Measurements from ENCODE around the gene NOSIP.

Gene NOSIP

DNA sequence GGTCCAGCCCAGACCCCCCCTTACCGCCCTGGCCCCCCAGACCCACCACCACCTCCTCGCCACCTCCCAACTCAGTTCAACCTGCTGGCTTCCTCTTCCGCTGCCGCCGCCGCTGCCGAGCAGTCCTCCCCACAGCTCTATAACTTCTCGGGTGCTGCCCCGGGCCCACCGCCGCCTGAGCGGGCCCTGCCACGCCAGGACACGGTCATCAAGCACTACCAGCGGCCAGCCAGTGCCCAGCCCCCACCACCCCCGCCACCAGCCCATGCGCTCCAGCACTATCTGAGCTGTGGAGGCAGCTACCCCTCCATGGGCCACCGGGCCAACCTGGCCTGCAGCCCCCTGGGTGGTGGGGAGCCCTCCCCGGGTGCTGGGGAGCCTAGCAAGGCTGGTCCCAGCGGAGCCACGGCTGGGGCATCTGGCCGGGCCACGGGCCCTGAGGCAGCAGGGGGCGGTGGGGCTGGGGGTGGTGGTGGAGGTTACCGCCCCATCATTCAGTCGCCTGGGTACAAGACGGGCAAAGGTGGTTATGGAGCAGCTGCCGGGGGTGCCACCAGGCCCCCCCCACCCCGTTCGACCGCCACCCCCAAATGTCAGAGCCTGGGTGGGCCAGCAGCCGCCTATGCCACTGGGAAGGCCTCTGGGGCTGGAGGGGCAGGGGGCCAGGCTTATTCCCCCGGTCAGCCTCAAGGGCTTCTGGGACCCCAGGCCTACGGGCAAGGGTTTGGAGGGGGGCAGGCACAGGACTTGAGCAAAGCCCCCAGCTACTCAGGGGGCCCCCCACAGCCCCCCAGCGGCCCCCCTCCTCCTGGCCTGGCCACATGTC, 14.8 kb upstream of the NOSIP start:
- no peak for DNase-seq

- DNase-seq, result no peak
Measured at GRCh38 chr19:49594157-49594992, 14.0 kb upstream of the NOSIP start.

GRCh38 chr19:49593233-49594113, 13.1 kb upstream of the NOSIP start:
- peak; percentile 94 for DNase-seq

- peak; percentile 22 for DNase-seq
Measured at GRCh38 chr19:49592486-49593232, 12.3 kb upstream of the NOSIP start.

GRCh38 chr19:49591731-49592485, 11.6 kb upstream of the NOSIP start:
- DNase-seq, result peak; percentile 52

- DNase-seq, result peak; percentile 62
Measured at GRCh38 chr19:49590971-49591730, 10.8 kb upstream of the NOSIP start, which contains the start of gene PRR12. PRR12 (plus strand) TSS chr19:49591182; CDS start chr19:49591655, 473 bp downstream.

GRCh38 chr19:49590071-49590970, 10.0 kb upstream of the NOSIP start:
- DNase-seq, result peak; percentile 96

GRCh38 chr19:49589502-49589905, 9.1 kb upstream of the NOSIP start:
- DNase-seq, result no peak

- peak; percentile 66 for DNase-seq
Measured at GRCh38 chr19:49588365-49589122, 8.2 kb upstream of the NOSIP start.

GRCh38 chr19:49587227-49587626, 6.9 kb upstream of the NOSIP start:
- no peak for DNase-seq

DNA sequence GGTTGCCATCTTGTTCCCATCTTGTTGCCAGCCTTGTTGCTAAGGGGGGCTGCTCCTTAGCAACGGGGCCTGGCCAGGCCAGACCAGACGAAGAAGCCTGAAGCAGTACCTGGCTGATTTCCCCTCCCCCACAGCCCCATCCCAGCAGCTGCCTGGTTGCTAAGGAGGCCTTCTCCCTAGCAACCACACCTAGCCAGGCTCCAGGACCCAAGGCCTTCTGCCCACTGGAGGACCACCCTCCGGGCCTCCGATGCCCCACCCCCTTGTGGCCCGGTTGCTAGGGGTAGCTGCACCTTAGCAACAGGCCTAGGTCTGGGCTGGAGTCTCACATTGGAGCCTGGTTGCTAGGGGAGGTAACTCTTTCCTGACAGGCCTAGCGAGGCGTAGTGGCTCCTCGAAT, 4.7 kb upstream of the NOSIP start:
- DNase-seq, result no peak

- no peak for DNase-seq
Measured at GRCh38 chr19:49583239-49583638, 2.9 kb upstream of the NOSIP start.

DNA sequence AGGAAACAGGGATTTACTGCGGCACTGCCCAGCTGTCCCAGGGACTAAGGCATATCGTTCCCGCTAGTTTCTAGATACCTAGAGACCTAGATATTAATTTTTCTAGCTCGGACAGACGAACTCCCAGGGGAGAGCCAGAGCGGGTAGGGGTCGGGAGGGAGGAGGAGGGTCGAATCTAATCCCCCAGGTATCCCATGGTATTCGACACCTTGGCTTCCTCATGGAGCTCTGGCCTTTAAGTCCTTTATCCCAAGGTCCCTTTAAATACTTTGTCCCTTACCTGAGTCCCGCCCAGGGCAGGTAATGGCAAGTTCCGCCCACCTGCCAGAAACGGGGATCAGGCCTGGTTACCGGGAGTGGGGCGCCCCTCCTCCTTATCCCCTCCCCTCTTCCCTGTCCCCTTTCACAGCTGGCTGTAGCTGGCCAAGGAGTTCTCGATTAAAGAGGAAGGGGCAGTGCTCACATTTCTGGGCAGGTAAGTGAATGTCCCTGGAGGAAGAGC, 702 bp upstream of the NOSIP start, which contains the start of gene PRRG2:
Gene PRRG2, plus strand, starts transcription at position 310 of the 502 bp plus-strand sequence. CDS start 1,904 bp downstream, outside the sequence.
- DNase-seq, result no peak

DNA sequence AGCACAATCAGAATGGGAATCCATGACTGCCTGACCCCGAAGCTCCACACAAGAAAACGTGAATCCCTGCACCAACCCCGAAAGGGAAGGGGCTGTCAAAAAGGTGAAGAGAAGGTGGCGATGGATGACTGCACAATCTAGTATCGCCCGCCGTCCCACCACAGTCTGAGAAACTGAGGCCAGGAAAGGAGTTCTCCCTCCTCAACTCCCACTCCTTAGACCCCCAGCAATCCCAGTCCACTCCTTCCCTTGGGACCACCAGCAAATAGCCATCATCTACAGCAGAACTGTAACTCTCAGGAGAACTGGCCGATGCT, 451 bp downstream of the NOSIP start:
- no peak for DNase-seq

DNA sequence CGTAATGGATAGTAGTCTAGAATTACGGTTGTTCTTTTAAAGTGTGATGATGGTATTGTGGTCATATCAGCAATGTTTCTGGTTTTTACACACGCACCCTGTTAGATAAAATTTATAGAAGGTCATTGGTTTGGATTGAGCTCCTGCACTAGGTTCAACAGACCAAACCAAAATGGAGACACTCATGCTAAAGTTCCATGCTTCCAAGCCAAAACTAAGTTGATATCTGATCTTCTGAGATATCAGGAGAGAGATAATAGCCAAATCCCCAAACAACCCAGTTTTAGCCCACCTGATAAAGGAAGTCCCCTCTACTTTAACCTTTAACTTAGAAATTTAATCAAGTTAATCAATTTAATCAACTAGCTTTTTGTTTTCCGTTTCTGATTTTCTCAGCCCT, 1.2 kb downstream of the NOSIP start:
- no peak for DNase-seq

DNA sequence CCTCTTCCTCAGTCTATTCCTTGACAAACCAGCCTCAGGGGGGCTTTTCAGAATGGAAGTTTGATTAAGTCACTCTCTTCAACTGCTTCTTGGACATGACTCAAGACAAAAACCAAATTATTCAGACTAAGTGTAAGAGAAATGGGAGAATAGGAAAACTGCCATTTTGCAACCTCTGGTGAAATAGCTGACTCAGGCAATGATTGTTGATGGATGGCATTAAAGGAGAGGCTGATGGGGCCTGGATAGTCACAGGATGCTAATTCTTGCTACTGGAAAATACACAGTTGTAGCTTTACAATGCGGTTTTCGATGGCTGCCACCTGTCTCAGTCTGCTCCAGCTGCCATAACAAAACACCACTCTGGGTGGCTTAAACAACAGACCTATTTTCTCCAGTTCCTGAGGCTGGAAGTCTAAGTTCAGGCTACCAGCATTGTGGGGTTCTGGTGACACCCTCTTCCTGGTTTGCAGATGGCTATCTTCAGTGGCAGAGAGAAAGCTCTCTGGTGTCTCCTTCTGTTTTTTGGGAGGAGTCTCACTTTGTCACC, 6.1 kb downstream of the NOSIP start:
- no peak for DNase-seq

GRCh38 chr19:49573425-49573824, 6.9 kb downstream of the NOSIP start:
- DNase-seq, result no peak

- DNase-seq, result no peak
Measured at GRCh38 chr19:49573009-49573408, 7.3 kb downstream of the NOSIP start.
